SK-N-DZ (cell line): Measurements from ENCODE around the gene ACE. TPM values are rescaled to one million over a fixed set of nuclear protein-coding genes. Genes with fewer than 3 reads are reported as not detected.

Source experiments
- DNase-seq: peaks from one replicate; pipeline ENCODE4 v3.0.0-alpha.2; 2015; ENCODE audit warnings: low spot score
- polyA plus RNA-seq, 2 experiments: library from polyadenylated mRNA; depleted of rRNA; stranded (reverse); fragments of >200 nt; gene quantifications; 2 replicates each; pipeline ENCODE4 v1.2.3, GENCODE V29; 2014

Gene ACE
- polyA plus RNA-seq (2014; cell fraction: cytosol; rRNA removed) = 5.6 and 6.7 TPM in 2 replicates
- polyA plus RNA-seq (2014; cell fraction: nucleus; rRNA removed) = 12.7 and 13.9 TPM in 2 replicates

- peak; percentile 75 for DNase-seq
Observed at GRCh38 chr17:63476854-63477479, at the start of gene ACE. Gene ACE, plus strand, starts transcription at chr17:63477061. Its CDS starts 34 bp downstream, at chr17:63477095.

DNA sequence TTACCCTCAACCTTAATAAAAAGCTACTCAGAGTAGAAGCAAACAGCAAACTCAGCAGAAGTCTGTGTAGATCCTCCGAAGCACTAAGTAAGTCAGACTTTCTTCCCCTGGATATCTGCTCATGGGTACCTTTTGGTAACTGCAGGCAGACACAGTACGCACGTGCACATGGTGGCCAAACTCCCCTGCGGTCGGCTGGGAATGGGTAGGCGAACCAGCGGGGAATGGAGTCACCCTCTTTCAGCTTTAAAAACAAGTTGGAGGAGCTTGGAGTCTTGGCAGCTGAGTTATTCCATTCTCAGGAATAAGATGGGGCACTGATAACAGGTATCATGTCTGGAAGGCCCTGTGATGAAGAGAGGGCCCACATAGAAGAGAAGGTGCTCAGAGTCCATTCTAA is 47.1 kb upstream of the ACE start:
- no peak for DNase-seq

DNA sequence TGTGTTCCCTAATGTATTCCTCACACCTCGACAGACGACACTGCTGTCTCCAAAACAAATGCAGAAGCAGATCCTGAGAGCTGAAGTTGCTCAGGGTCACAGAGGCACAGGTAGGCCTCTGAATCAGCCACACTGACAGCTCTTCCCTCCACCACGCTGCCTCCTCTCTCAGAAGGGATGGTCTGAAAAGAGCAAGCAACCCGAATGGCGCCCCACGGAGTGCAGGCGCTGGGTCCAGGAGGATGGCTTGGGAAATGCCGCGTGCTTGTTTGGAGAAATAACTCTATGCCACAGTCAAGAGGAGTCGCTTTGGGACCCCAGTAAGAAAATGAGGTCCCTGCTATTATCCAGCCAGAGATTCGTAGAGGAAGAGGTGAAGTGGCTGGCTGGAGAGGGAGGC is 46.6 kb upstream of the ACE start:
- DNase-seq = no peak

- no peak for DNase-seq
Observed at GRCh38 chr17:63431618-63431938, 45.3 kb upstream of the ACE start.

GRCh38 chr17:63431939-63432804 is 44.7 kb upstream of the ACE start:
- peak; percentile 91 for DNase-seq

DNA sequence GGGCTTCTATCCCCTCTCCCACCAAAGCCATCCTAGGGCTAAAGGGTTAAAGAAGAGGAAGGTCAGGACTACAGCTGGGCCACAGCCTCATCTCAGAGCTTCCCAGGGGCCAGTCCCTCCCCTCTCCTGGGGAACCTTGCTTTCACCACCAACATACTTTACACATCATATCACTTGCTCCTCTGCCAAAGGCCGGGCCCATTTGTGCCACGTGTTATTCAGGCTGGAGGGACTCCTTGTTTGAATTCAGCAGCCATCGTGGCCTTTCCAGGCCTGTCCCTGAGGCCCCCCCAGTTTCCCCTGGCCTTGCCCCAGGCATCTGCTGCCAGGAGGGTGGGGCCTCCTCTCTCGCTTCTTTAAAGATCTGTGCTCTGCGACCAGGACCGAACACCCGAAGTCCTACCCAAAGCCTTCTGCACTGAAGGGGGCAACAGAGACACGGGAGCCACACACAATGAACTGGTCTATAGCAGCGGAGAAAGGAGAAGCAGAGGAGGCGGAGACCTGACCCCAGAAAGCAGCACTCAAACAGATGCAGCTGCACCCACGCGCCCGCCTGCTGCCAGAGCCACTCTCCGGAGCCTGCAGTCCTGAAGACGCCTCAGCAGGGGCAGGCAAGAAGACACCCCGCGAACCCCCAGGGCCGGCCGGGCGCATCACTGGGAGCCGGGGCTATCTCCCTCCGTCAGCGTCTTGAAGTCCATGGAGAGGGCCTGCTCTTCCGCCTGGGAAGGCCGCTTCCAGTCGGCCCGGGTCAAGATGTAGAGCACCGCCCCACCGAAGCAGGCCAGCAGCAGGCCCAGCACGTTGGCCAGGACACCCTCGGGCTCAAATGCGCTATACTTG is 42.9 kb upstream of the ACE start:
- DNase-seq = peak; percentile 78

DNA sequence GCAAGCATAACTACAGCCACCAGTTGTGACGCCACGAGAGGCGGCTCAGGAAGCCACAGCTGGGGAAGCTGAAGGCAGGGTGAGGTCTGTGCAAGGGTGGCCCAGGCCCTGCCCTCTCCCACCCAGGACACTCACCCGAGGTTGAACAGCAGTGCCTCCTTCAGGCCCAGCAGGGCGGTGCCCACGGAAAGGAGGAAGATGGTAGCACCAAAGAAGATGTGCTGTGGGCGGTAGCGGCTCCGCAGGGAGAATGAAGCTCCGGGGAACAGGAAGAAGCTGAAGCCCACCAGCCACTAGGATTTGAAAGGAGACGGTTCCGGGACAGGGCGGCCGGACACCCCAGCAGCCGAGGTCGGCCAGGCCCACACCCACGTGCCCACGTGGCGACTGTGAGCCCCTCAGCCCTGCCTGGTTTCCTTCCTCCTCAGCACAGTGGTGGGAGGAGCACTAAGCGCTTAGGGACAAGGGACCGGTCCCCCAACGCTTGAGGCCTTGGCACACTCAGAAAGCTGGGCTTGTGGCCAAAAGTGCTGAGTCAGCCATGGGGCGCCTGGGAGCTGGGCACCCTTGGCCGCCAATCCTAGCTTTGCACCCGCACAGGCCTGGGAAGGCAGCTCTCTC is 41.8 kb upstream of the ACE start:
- DNase-seq = no peak

DNA sequence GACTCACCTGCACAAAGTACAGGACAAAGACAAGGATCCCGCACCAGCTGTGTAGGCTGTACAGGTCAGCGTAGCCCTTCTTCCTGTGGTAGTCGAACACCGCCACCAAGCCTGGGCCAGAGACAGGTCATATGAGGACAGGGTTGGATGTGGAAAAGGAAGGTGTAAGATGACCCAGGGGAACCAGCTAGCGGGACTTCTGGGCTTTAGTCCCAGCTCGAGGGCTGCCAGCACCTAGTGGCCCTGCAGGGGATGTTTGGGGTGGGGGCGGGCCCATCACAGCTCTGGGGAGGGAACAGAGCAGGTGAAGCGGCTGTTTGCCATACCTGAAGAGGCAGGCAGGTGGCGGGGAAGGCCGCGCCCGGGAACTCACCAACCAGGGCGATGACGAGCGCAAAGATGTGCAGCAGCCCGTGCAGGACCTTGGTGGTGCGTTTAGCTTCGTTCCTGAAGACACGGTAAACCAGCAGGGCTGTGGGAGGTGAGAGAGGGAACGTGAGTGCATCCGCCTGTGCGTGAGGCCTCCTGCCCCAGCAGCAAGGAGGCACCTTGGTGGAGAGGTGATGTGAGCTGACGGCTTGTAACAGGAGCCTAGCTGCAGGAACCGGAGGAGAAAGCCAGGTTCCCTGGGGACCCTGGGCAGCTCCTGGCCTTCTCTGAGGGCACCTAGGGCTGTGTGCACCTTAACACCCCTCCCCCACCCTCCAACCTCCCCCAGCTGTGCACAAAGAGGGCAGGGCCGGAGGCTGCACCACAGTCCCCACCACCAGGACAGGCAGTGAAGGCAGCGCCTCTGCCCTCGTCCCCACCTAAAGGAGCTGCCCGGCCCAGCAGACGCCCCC is 41.0 kb upstream of the ACE start:
- DNase-seq = no peak

- DNase-seq = no peak
Observed at GRCh38 chr17:63436523-63437110, 40.2 kb upstream of the ACE start.

- DNase-seq = no peak
Observed at GRCh38 chr17:63437287-63438091, 39.4 kb upstream of the ACE start.

DNA sequence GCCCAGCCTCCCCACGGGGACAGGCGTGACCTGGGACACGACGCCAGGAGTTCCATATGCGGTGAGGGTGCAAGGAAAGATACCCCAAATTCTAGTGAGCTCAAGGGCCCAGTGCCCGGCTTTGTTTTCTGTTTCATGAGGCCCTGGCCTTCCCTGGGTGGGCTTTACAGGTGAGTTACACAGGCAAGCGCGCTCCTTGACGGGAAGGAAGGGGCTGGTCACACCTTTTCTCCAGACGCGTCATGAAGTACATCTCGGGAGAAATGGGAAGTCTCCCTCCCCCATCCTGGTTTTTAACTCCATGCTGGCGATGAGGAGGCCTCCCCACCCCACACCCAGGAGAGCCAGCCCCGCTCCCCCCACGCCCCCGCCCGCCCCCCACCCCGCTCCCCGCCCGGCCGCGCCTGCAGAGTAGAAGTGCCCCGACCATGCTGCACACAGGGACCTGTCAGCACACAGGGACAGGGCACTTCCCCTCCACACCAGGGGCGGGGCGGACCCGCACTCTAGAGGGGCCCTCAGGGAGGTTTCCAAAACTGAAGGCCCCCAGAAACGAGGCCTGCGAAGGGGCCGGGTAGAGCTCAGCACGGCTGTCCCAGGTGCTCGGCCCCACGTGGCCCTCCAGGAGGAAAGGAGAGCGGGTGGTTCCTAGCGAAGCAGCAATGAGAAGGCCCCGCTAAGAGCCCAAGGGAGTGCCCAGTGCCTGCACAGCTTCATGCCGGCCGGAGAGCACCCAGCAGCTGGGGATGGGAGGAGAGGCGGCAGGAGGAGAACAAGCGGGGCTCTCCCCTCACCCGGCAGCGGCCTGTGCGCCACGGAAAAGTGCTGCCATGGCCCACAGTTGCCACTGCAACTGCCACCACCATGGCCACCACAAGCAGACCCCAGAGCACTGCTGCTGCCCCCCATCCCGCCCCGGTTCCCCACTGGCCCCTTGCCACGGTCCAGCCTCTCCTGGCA is 38.5 kb upstream of the ACE start:
- DNase-seq = no peak

DNA sequence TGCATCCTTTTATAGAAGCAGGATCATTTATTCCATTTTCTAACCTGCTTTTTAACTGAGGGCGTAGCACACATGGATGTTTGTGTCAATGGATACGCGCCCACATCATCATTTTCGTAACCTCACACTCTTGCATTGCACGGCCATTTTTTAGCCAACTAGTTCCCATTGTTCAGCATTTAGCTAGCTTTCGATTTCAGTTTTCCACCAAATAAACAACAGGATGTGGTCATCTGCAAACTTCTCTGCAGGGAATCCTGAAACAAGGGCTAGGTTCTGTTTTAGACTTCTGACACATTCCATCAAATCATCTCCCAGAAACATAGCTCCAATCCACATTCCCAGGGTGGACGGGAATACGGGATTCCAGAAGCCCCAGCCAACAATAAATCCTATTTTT is 37.2 kb upstream of the ACE start:
- DNase-seq = no peak

DNA sequence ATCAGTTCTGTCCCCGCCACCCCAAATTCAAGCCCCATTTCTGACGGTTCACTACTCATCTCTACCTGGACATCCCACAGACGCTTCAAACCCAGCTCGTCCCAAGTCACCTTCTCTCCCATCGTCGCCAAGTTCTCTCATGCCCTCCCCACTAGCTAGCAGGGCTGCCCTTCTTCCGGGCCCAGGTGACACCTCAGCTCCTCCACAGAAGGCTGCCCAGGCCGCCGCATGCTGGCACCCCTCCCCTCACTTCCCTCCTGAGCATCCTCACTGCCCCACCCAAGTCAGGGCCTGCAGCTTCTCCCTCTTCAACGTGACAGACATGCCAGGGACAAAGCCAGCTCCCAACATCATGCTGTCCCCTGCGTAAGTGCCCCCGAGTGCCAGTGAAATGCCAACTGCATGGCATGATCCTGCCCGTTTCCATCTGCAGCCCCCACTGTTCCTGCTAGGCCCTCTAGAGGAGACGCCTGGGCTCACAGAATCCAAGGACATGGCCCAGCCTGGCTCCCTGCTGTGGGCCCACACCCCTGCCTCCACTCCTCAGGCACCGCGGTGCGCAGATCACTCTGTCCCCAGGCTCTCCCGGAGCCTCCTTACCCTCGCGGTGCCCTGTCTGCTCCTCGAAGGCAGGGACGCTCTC is 36.6 kb upstream of the ACE start:
- DNase-seq = peak; percentile 63

GRCh38 chr17:63440770-63441335 is 36.0 kb upstream of the ACE start:
- peak; percentile 68 for DNase-seq

DNA sequence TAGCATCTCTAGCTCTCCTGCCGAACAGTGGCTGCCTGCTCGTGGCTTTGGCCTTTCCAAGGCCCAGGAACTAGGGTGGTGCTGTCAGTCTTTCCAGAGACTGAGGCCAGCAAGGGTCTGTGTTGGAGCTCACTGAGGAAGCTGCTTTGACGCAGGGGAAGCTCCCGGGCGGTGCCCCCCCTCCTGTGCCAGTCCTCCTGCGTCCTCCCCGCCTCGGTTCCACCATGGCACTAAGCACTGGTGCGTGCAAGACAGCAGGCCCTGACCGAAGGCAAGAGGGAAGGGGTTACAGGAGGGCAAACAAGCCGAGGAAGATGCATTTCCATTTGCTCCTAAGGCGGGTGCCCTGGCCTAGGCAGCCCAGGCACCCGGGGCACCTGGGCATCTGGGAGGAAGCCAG is 35.2 kb upstream of the ACE start:
- DNase-seq = no peak

GRCh38 chr17:63442074-63442473 is 34.8 kb upstream of the ACE start:
- DNase-seq = peak; percentile 78

DNA sequence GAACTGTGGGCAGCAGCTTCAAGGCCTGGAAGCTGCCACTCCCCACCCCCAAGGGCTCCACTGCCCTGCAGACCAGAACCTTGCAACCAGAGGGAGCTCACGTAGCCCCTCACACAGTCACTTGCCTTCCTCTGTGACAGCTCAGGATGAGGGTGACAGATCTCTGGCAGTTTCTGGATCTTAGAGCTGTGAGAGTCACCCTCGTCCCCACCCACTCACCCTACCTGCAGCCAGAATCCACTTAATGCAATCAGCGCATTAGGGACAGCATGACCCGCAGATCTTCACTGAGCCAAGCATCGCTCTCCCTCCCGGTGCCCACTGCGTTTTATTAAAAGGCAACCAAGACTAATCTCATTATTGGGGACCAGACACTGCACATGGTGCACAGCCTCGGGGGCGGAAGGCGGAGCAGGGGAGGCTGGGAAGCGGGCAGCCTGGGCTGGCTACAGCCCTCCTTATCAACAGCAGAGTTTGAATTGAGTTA is 34.3 kb upstream of the ACE start:
- DNase-seq = peak; percentile 95
